A673 (cell line): ENCODE results near the gene MAST4. TPM values are rescaled to one million over a fixed set of nuclear protein-coding genes. Genes with fewer than 3 reads are reported as not detected.

Source experiments
- BruUV-seq: library from RNA; stranded (reverse); fragments of 400-500 nt; replicated peaks from 2 replicates; lab custom pipeline; 2021; lab: Mats Ljungman, UMichigan
- CTCF ChIA-PET: fragments of 300-600 bp; sonication (Branson Sonifier 250); formaldehyde crosslinking; loops from one replicate; lab custom pipeline; 2022; ENCODE audit warnings: antibody characterized with exemption; lab: Charles Lee
- POLR2A ChIA-PET: fragments of 300-600 bp; sonication (Branson Sonifier 250); formaldehyde crosslinking; loops from one replicate; lab custom pipeline; 2022; ENCODE audit warnings: antibody characterized with exemption; ENCODE audit not compliant: low non-redundant PET; lab: Charles Lee
- DNase-seq: peaks from one replicate; pipeline ENCODE4 v3.0.0-alpha.2; 2015; ENCODE audit warnings: low spot score
- H3K27ac ChIP-seq: fragments of 200-600 bp; sonication (generic); 2 replicates; pipeline ENCODE4 v1.5.1; 2016; ENCODE audit warnings: mixed run types, low read depth, mild to moderate bottlenecking, mixed read lengths, antibody characterized with exemption, low read length; ENCODE audit not compliant: poor library complexity, severe bottlenecking
- H3K27me3 ChIP-seq: fragments of 200-600 bp; sonication (generic); replicated peaks from 2 replicates; pipeline ENCODE4 v1.6.1; 2017; ENCODE audit warnings: mixed run types, low read depth, mild to moderate bottlenecking, mixed read lengths, antibody characterized with exemption, low read length; ENCODE audit not compliant: insufficient read depth, poor library complexity
- H3K36me3 ChIP-seq: fragments of 200-600 bp; sonication (generic); 2 replicates; pipeline ENCODE4 v1.6.1; 2016; ENCODE audit warnings: mixed run types, mild to moderate bottlenecking, mixed read lengths, antibody characterized with exemption, low read length; ENCODE audit not compliant: insufficient read depth, poor library complexity, severe bottlenecking
- H3K4me1 ChIP-seq: fragments of 200-600 bp; sonication (generic); 2 replicates; pipeline ENCODE4 v1.6.1; 2017; ENCODE audit warnings: mixed run types, mild to moderate bottlenecking, mixed read lengths, antibody characterized with exemption, low read length; ENCODE audit not compliant: insufficient read depth, poor library complexity, severe bottlenecking
- H3K4me3 ChIP-seq: fragments of 200-600 bp; sonication (generic); 2 replicates; pipeline ENCODE4 v1.5.1; 2016; ENCODE audit warnings: low read depth, mixed run types, mild to moderate bottlenecking, mixed read lengths, low read length; ENCODE audit not compliant: poor library complexity, severe bottlenecking
- H3K9me3 ChIP-seq: fragments of 200-600 bp; sonication (generic); 2 replicates; pipeline ENCODE4 v1.6.1; 2016; ENCODE audit warnings: mixed run types, low read depth, mild to moderate bottlenecking, mixed read lengths, antibody characterized with exemption, low read length; ENCODE audit not compliant: poor library complexity, severe bottlenecking
- CTCF ChIP-seq: fragments of 300-800, 200-600 bp; sonication (generic); conservative IDR thresholded peaks from 2 replicates; pipeline ENCODE4 v1.5.1; 2017; ENCODE audit warnings: low read depth, mild to moderate bottlenecking, antibody characterized with exemption, low read length, moderate library complexity, mixed read lengths
- EZH2 ChIP-seq: fragments of 200-600 bp; sonication (generic); IDR thresholded peaks from 2 replicates; pipeline ENCODE4 v1.6.1; 2017; ENCODE audit warnings: borderline replicate concordance, low read depth, mild to moderate bottlenecking, mixed read lengths, antibody characterized with exemption, low read length; ENCODE audit not compliant: poor library complexity, severe bottlenecking
- intact Hi-C: fragments of 100-400 bp; cut with micrococcal nuclease; formaldehyde crosslinking; loops from one replicate; pipeline ENCODE4 v1.10.0; 2022; ENCODE audit not compliant: unreplicated experiment
- total RNA-seq: library from RNA; stranded (reverse); gene quantifications from 2 replicates; pipeline ENCODE4 v1.2.3, GENCODE V29; 2021

Gene MAST4
- total RNA-seq, 1 experiment from 2014 or later: 4.5 TPM

- CTCF ChIA-PET: no interaction called here
Measured at GRCh38 chr5:66777868-66778267, 181.7 kb downstream of the MAST4 start.

GRCh38 chr5:66779528-66779927, 183.3 kb downstream of the MAST4 start:
- intact Hi-C loops: no loop called here
- H3K9me3 ChIP-seq: no peaks in the 10 kb centered on the region
- H3K36me3 ChIP-seq: no peaks in the 10 kb centered on the region
- H3K4me1 ChIP-seq: no peaks in the 10 kb centered on the region
- no peaks in the 10 kb centered on the region for H3K27me3 ChIP-seq
- TF ChIP-seq EZH2 (no peak), CTCF (no peak)
- BruUV-seq: no TSS peak
- CTCF ChIA-PET: no interaction called here
- no peak overlapping the region for H3K4me3 ChIP-seq
- DNase-seq: no peak
- POLR2A ChIA-PET: no interaction called here
- H3K27ac ChIP-seq: no peak overlapping the region

More at GRCh38 chr5:66777868-66778267, 181.7 kb downstream of the MAST4 start:
- Histone ChIP-seq H3K36me3 (no peaks in the 10 kb centered on the region), H3K9me3 (no peaks in the 10 kb centered on the region), H3K4me1 (no peaks in the 10 kb centered on the region), H3K4me3 (no peak overlapping the region), H3K27me3 (no peaks in the 10 kb centered on the region), H3K27ac (no peak overlapping the region)
- no TSS peak for BruUV-seq
- intact Hi-C loops: no loop called here
- POLR2A ChIA-PET: no interaction called here
- TF ChIP-seq CTCF (no peak), EZH2 (no peak)
- DNase-seq: no peak

- no peak overlapping the region for H3K4me3 ChIP-seq
- TF ChIP-seq CTCF (no peak), EZH2 (no peak)
- POLR2A ChIA-PET: no interaction called here
- no peaks in the 10 kb centered on the region for H3K4me1 ChIP-seq
- BruUV-seq: no TSS peak
- CTCF ChIA-PET: no interaction called here
- no peaks in the 10 kb centered on the region for H3K36me3 ChIP-seq
- no peak for DNase-seq
- intact Hi-C loops: no loop called here
- no peaks in the 10 kb centered on the region for H3K27me3 ChIP-seq
- H3K27ac ChIP-seq: no peak overlapping the region
- H3K9me3 ChIP-seq: no peaks in the 10 kb centered on the region
Measured at GRCh38 chr5:66788556-66788955, 192.4 kb downstream of the MAST4 start.
